ENCODE results near the gene COG5. TPM values are rescaled to one million over a fixed set of nuclear protein-coding genes. Genes with fewer than 3 reads are reported as not detected.

The COG5 gene
- total RNA-seq, 1 experiment from 2014 or later: 43.9 TPM

- CTCF ChIA-PET: no interaction called here
- no peaks in the 10 kb centered on the region for H3K4me1 Mint-ChIP-seq (ENCODE audit: low read depth, unreplicated experiment)
- Histone ChIP-seq H3K36me3 (ENCODE audit: control insufficient read depth, insufficient read depth, low read length) (no peaks in the 10 kb centered on the region; the same call in 1 of the 2 replicates), H3K9me3 (no peaks in the 10 kb centered on the region), H3K4me3 (ENCODE audit: low read depth, low read length) (no peak overlapping the region), H3K4me1 (no peaks in the 10 kb centered on the region), H3K27me3 (replicated peaks; ENCODE audit: control insufficient read depth, insufficient read depth, low read length) (no peaks in the 10 kb centered on the region)
- POLR2A ChIA-PET: no interaction called here
- H3K9me3 Mint-ChIP-seq (ENCODE audit: unreplicated experiment): no peaks in the 10 kb centered on the region
- TF ChIP-seq CTCF (IDR thresholded peaks at IDR 0.05; ENCODE audit: insufficient read depth in 1 of 2, low read depth in 1 of 2, low read length in 1 of 2, severe bottlenecking in 1 of 2, unreplicated experiment in 1 of 2): no peak
- intact Hi-C loops (cut with micrococcal nuclease; ENCODE audit: unreplicated experiment): no loop called here
- no TSS peak for BruUV-seq (replicated peaks)
- no peak overlapping the region for H3K4me3 Mint-ChIP-seq (ENCODE audit: unreplicated experiment)
- DNase-seq: no peak
- no peak overlapping the region for H3K27ac Mint-ChIP-seq (ENCODE audit: unreplicated experiment)
- H3K36me3 Mint-ChIP-seq (ENCODE audit: insufficient read depth, unreplicated experiment): peaks cover 26% of the 10 kb centered on the region
- no peaks in the 10 kb centered on the region for H3K27me3 Mint-ChIP-seq (ENCODE audit: insufficient read depth, unreplicated experiment)
These were observed 356.3 kb downstream of the COG5 start for GRCh38 chr7:107207459-107207858.

GRCh38 chr7:107206706-107207105 lies 357.0 kb downstream of the COG5 start:
- BruUV-seq (replicated peaks): no TSS peak
- no peak for TF ChIP-seq CTCF (IDR thresholded peaks at IDR 0.05; ENCODE audit: insufficient read depth in 1 of 2, low read depth in 1 of 2, low read length in 1 of 2, severe bottlenecking in 1 of 2, unreplicated experiment in 1 of 2)
- Mint-ChIP-seq H3K9me3 (ENCODE audit: unreplicated experiment) (no peaks in the 10 kb centered on the region), H3K36me3 (ENCODE audit: insufficient read depth, unreplicated experiment) (peaks cover 31% of the 10 kb centered on the region), H3K27me3 (ENCODE audit: insufficient read depth, unreplicated experiment) (no peaks in the 10 kb centered on the region), H3K4me1 (ENCODE audit: low read depth, unreplicated experiment) (no peaks in the 10 kb centered on the region), H3K27ac (ENCODE audit: unreplicated experiment) (no peak overlapping the region), H3K4me3 (ENCODE audit: unreplicated experiment) (no peak overlapping the region)
- intact Hi-C loops (cut with micrococcal nuclease; ENCODE audit: unreplicated experiment): no loop called here
- CTCF ChIA-PET: no interaction called here
- H3K27me3 ChIP-seq (replicated peaks; ENCODE audit: control insufficient read depth, insufficient read depth, low read length): no peaks in the 10 kb centered on the region
- DNase-seq: no peak
- H3K4me1 ChIP-seq: no peaks in the 10 kb centered on the region
- H3K36me3 ChIP-seq (ENCODE audit: control insufficient read depth, insufficient read depth, low read length): no peaks in the 10 kb centered on the region; the same call in 1 of the 2 replicates
- H3K4me3 ChIP-seq (ENCODE audit: low read depth, low read length): no peak overlapping the region
- no peaks in the 10 kb centered on the region for H3K9me3 ChIP-seq
- POLR2A ChIA-PET: no interaction called here

DNA sequence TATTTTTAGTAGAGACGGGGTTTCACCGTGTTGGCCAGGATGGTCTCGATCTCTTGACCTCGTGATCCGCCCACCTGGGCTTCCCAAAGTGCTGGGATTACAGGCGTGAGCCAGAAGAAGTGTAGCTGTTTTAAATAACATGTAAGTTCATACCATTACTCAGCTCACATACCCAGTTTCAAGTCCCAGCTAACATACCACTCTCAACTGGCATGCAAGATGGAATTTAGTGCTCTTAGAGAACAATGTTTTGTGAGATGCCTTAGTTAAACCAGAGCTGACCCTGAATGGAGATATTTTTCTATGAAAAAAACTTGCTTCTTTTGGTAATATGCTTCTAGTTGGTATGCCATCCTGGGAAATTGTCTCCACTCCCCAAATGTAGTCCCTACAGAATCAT lies 357.6 kb downstream of the COG5 start:
- Mint-ChIP-seq H3K27me3 (ENCODE audit: insufficient read depth, unreplicated experiment) (no peaks in the 10 kb centered on the region), H3K36me3 (ENCODE audit: insufficient read depth, unreplicated experiment) (peaks cover 35% of the 10 kb centered on the region), H3K9me3 (ENCODE audit: unreplicated experiment) (no peaks in the 10 kb centered on the region), H3K4me1 (ENCODE audit: low read depth, unreplicated experiment) (no peaks in the 10 kb centered on the region), H3K27ac (ENCODE audit: unreplicated experiment) (no peak overlapping the region), H3K4me3 (ENCODE audit: unreplicated experiment) (no peak overlapping the region)
- no peaks in the 10 kb centered on the region for H3K9me3 ChIP-seq
- no peak for TF ChIP-seq CTCF (IDR thresholded peaks at IDR 0.05; ENCODE audit: insufficient read depth in 1 of 2, low read depth in 1 of 2, low read length in 1 of 2, severe bottlenecking in 1 of 2, unreplicated experiment in 1 of 2)
- no TSS peak for BruUV-seq (replicated peaks)
- intact Hi-C loops (cut with micrococcal nuclease; ENCODE audit: unreplicated experiment): no loop called here
- H3K36me3 ChIP-seq (ENCODE audit: control insufficient read depth, insufficient read depth, low read length): peaks cover 1% of the 10 kb centered on the region; the same call in 1 of the 2 replicates
- H3K4me3 ChIP-seq (ENCODE audit: low read depth, low read length): no peak overlapping the region
- DNase-seq: no peak
- H3K4me1 ChIP-seq: no peaks in the 10 kb centered on the region
- H3K27me3 ChIP-seq (replicated peaks; ENCODE audit: control insufficient read depth, insufficient read depth, low read length): no peaks in the 10 kb centered on the region
- ChIA-PET CTCF (no interaction called here), POLR2A (no interaction called here)

All from Caco-2 (cell line).